ENCODE results near the gene NEDD4L.
A peak's percentile ranks its signal among the peaks of the same experiment; 100 is the strongest.

Gene NEDD4L

GRCh38 chr18:58310517-58310916 lies 266.5 kb downstream of the NEDD4L start:
- DNase-seq, result peak in 1 of 58 donors; percentile 69

GRCh38 chr18:58311390-58311789 lies 267.4 kb downstream of the NEDD4L start:
- DNase-seq, result no peak

- DNase-seq, result no peak
Measured at GRCh38 chr18:58313491-58314032, 269.5 kb downstream of the NEDD4L start.

- DNase-seq, result peak in 28 of 58 donors; percentile 5 to 64 (median 26)
Measured at GRCh38 chr18:58314284-58314683, 270.3 kb downstream of the NEDD4L start.

- no peak for DNase-seq
Measured at GRCh38 chr18:58315041-58315440, 271.0 kb downstream of the NEDD4L start.

- DNase-seq, result no peak
Measured at GRCh38 chr18:58315739-58316215, 271.8 kb downstream of the NEDD4L start.

- peak in 28 of 58 donors; percentile 5 to 60 (median 29) for DNase-seq
Measured at GRCh38 chr18:58316396-58317342, 272.6 kb downstream of the NEDD4L start.

- no peak for DNase-seq
Measured at GRCh38 chr18:58319719-58320118, 275.7 kb downstream of the NEDD4L start.

GRCh38 chr18:58320907-58321561 lies 277.0 kb downstream of the NEDD4L start:
- DNase-seq, result no peak

- peak in 40 of 58 donors; percentile 7 to 82 (median 34) for DNase-seq
Measured at GRCh38 chr18:58321986-58322385, 278.0 kb downstream of the NEDD4L start.

GRCh38 chr18:58322464-58322863 lies 278.4 kb downstream of the NEDD4L start:
- DNase-seq, result no peak

GRCh38 chr18:58323866-58324762 lies 280.1 kb downstream of the NEDD4L start:
- DNase-seq, result no peak

GRCh38 chr18:58324824-58325480 lies 280.9 kb downstream of the NEDD4L start:
- no peak for DNase-seq

GRCh38 chr18:58325494-58325893 lies 281.5 kb downstream of the NEDD4L start:
- no peak for DNase-seq

- no peak for DNase-seq
Measured at GRCh38 chr18:58334061-58334460, 290.0 kb downstream of the NEDD4L start.

GRCh38 chr18:58335223-58335622 lies 291.2 kb downstream of the NEDD4L start:
- DNase-seq, result no peak

GRCh38 chr18:58335821-58336220 lies 291.8 kb downstream of the NEDD4L start:
- DNase-seq, result no peak

- DNase-seq, result no peak
Measured at GRCh38 chr18:58336605-58337004, 292.6 kb downstream of the NEDD4L start.

- no peak for DNase-seq
Measured at GRCh38 chr18:58337285-58337684, 293.3 kb downstream of the NEDD4L start.

- no peak for DNase-seq
Measured at GRCh38 chr18:58337686-58338085, 293.7 kb downstream of the NEDD4L start.

All from anterior cingulate cortex (tissue), 58 donors.